ENCODE measurements around the gene PARN.
"Not testable (repeated sequence)": the region's sequence is repeated elsewhere in the genome, so short reads cannot be mapped to it uniquely, and the experiment has no call there.

PARN gene

GRCh38 chr16:14579266-14579665, 50.8 kb downstream of the PARN start:
- in situ Hi-C loops (cut with HindIII; ENCODE audit: low pct_unique_long_range_greater_than_20kb, low sequenced_read_pairs), result no loop called here
- no peak for DNase-seq (ENCODE audit: low read depth in 1 of 2, low spot score in 1 of 2)
- TF ChIP-seq JUND (IDR thresholded peaks at IDR 0.05; ENCODE audit: low read depth), result no peak

GRCh38 chr16:14576532-14576931, 53.5 kb downstream of the PARN start:
- in situ Hi-C loops (cut with HindIII; ENCODE audit: low pct_unique_long_range_greater_than_20kb, low sequenced_read_pairs), result no loop called here
- no peak for TF ChIP-seq JUND (IDR thresholded peaks at IDR 0.05; ENCODE audit: low read depth)
- no peak for DNase-seq (ENCODE audit: low read depth in 1 of 2, low spot score in 1 of 2)

GRCh38 chr16:14576069-14576468, 54.0 kb downstream of the PARN start:
- no peak for TF ChIP-seq JUND (IDR thresholded peaks at IDR 0.05; ENCODE audit: low read depth)
- no peak for DNase-seq (ENCODE audit: low read depth in 1 of 2, low spot score in 1 of 2)
- in situ Hi-C loops (cut with HindIII; ENCODE audit: low pct_unique_long_range_greater_than_20kb, low sequenced_read_pairs), result no loop called here

GRCh38 chr16:14574698-14575415, 55.2 kb downstream of the PARN start:
- in situ Hi-C loops (cut with HindIII; ENCODE audit: low pct_unique_long_range_greater_than_20kb, low sequenced_read_pairs); DNase-seq (ENCODE audit: low read depth in 1 of 2, low spot score in 1 of 2): not testable (repeated sequence)

GRCh38 chr16:14572535-14572934, 57.5 kb downstream of the PARN start:
- DNase-seq (ENCODE audit: low read depth in 1 of 2, low spot score in 1 of 2), result no peak
- in situ Hi-C loops (cut with HindIII; ENCODE audit: low pct_unique_long_range_greater_than_20kb, low sequenced_read_pairs), result no loop called here
- TF ChIP-seq JUND (IDR thresholded peaks at IDR 0.05; ENCODE audit: low read depth), result no peak

GRCh38 chr16:14569213-14569612, 60.8 kb downstream of the PARN start:
- no peak for DNase-seq (ENCODE audit: low read depth in 1 of 2, low spot score in 1 of 2)
- in situ Hi-C loops (cut with HindIII; ENCODE audit: low pct_unique_long_range_greater_than_20kb, low sequenced_read_pairs), result no loop called here
- no peak for TF ChIP-seq JUND (IDR thresholded peaks at IDR 0.05; ENCODE audit: low read depth)

- DNase-seq (ENCODE audit: low read depth in 1 of 2, low spot score in 1 of 2), result no peak
- in situ Hi-C loops (cut with HindIII; ENCODE audit: low pct_unique_long_range_greater_than_20kb, low sequenced_read_pairs), result no loop called here
- no peak for TF ChIP-seq JUND (IDR thresholded peaks at IDR 0.05; ENCODE audit: low read depth)
Observed at GRCh38 chr16:14566599-14566998, 63.5 kb downstream of the PARN start.

GRCh38 chr16:14565688-14566025, 64.4 kb downstream of the PARN start:
- TF ChIP-seq JUND (IDR thresholded peaks at IDR 0.05; ENCODE audit: low read depth), result no peak
- no peak for DNase-seq (ENCODE audit: low read depth in 1 of 2, low spot score in 1 of 2)
- in situ Hi-C loops (cut with HindIII; ENCODE audit: low pct_unique_long_range_greater_than_20kb, low sequenced_read_pairs), result no loop called here

- in situ Hi-C loops (cut with HindIII; ENCODE audit: low pct_unique_long_range_greater_than_20kb, low sequenced_read_pairs), result no loop called here
- peak; percentile 41; the same call in 1 of the 2 replicates for TF ChIP-seq JUND (IDR thresholded peaks at IDR 0.05; ENCODE audit: low read depth)
- DNase-seq (ENCODE audit: low read depth in 1 of 2, low spot score in 1 of 2), result peak; percentile 27 to 90
Observed at GRCh38 chr16:14564861-14565687, 65.0 kb downstream of the PARN start.

GRCh38 chr16:14564323-14564722, 65.7 kb downstream of the PARN start:
- TF ChIP-seq JUND (IDR thresholded peaks at IDR 0.05; ENCODE audit: low read depth), result no peak
- peak in 1 of 2 experiments; percentile 62 for DNase-seq (ENCODE audit: low read depth in 1 of 2, low spot score in 1 of 2)
- in situ Hi-C loops (cut with HindIII; ENCODE audit: low pct_unique_long_range_greater_than_20kb, low sequenced_read_pairs), result no loop called here

- peak in 1 of 2 experiments; percentile 51 for DNase-seq (ENCODE audit: low read depth in 1 of 2, low spot score in 1 of 2)
- in situ Hi-C loops (cut with HindIII; ENCODE audit: low pct_unique_long_range_greater_than_20kb, low sequenced_read_pairs), result no loop called here
- no peak for TF ChIP-seq JUND (IDR thresholded peaks at IDR 0.05; ENCODE audit: low read depth)
Observed at GRCh38 chr16:14562691-14563491, 67.2 kb downstream of the PARN start.

- no peak for TF ChIP-seq JUND (IDR thresholded peaks at IDR 0.05; ENCODE audit: low read depth)
- DNase-seq (ENCODE audit: low read depth in 1 of 2, low spot score in 1 of 2), result peak in 1 of 2 experiments; percentile 28
- in situ Hi-C loops (cut with HindIII; ENCODE audit: low pct_unique_long_range_greater_than_20kb, low sequenced_read_pairs), result no loop called here
Observed at GRCh38 chr16:14560523-14560922, 69.5 kb downstream of the PARN start.

Measured in T47D (cell line).